Stimulated activated CD8-positive, alpha-beta memory T cell treated with anti-CD3 and anti-CD28 coated beads, Interleukin-15, amount 100 ng/mL, for 48 hours (primary cell): ENCODE measurements around the gene CCDC159.
"Not testable (repeated sequence)": the region's sequence is repeated elsewhere in the genome, so short reads cannot be mapped to it uniquely, and the experiment has no call there.

ENCODE experiments used
- DNase-seq, 2 donors: peaks; one replicate each; pipeline ENCODE4 v3.0.0-alpha.2; 2020; ENCODE audit warnings: low read depth in 2 of 2

The CCDC159 gene

DNA sequence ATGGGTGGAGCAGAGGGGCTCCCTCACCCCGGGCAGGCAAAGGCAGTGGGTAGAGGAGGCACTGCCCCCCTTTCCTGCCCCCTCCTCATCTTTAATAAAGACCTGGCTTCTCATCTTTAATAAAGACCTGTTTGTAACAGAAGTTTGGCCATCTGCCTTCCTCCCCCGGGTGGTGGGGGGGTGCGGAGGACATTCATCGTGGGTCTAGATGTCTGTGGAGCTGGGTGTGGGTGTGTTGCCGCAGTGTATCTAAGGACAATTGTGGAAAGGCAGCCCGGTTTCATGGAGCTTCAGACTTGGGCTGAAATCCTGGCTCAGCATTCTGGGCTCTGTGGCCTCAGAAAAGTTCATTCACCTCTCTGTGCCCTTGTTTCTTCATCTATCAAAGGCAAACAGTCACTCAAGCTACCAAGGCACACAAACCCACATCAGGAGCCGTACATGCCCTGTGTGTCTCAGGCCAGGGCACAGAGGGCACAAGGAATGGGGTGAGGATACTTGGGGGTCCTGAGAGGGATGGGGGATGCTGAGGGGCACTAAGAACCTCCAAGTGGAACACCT lies 19.3 kb downstream of the CCDC159 start:
- DNase-seq: no peak

GRCh38 chr19:11367528-11367927 lies 21.2 kb downstream of the CCDC159 start:
- DNase-seq: no peak

DNA sequence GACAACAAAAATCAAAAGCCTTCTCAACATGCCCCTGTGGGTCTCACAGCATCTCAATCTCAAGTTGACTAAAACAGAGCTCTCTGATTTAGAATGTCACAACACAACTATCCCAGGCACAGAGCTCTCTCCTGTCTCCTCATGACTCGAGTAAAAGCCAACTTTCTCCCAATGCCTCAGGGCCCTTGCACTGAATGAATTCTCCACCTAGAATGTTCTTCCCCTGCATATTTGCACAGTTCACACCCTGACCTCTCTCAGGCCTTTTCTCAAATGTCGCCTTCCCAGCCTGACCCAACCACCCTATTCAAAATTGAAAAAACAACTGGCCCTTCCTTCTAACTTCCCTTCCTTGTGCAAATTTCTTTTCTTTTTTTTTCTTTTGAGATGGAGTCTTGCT lies 24.4 kb downstream of the CCDC159 start:
- DNase-seq: no peak

GRCh38 chr19:11373166-11373884 lies 27.0 kb downstream of the CCDC159 start:
- no peak for DNase-seq

DNA sequence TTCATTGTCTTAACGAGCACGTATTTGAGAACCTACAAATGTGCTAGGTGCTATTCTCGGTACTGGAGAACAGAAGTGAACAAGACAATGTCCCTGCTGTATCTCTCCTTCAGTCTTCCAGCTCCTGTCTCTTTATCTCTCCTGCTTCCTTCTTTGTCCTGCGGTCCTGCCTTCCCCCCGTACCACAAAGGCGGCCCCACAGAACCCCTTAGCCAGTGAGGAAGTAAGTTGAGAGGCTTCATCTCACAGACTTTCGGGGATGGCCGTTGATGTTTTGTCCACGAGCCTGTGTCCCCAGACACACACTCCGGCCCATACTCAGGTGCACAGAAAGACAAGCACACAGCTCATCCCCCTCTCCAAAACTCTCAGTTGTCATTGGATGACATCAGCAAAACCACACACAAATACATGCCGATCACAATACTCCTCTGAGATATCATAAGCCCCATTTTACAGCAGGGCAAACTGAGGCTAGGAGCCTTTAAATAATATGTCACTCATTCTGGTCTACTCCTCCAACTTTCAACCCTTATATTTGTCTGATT lies 27.6 kb downstream of the CCDC159 start:
- no peak for DNase-seq

GRCh38 chr19:11374433-11375142 lies 28.3 kb downstream of the CCDC159 start, which contains the start of gene SWSAP1:
TSS of gene SWSAP1 (plus strand) at chr19:11374666. CDS start at chr19:11374681, 15 bp downstream.
- DNase-seq: peak; percentile 92 to 96

DNA sequence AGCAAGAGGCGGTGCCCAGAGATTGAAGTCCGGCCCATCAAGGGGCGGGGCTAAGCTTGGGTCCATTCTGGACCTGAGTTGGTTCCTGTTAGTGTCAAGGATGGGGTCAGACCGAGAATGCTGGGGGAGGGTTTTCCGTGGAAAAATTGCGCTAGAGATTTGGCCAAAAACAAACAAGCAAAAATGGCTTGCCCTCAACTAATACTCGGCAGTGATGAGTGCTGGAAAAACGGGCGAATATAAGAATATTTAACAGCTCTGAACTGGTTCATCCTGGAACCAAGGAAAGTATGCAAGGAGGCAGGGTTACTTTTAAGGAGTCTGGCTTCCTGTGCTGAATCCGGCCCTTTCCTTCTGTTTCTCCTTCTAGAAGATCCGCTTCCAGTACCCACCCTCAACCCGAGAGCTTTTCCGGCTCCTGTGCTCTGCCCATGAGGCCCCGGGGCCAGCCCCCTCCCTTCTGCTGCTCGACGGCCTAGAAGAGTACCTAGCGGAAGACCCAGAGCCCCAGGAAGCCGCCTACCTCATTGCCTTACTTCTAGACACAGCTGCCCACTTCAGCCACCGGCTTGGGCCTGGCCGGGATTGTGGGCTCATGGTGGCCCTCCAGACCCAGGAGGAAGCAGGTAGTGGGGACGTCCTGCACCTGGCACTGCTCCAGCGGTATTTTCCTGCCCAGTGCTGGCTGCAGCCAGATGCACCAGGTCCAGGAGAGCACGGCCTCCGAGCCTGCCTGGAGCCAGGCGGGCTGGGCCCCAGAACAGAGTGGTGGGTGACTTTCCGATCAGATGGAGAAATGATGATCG lies 29.0 kb downstream of the CCDC159 start:
- peak; percentile 49 to 60 for DNase-seq

- no peak for DNase-seq
Observed at GRCh38 chr19:11377237-11377636, 30.9 kb downstream of the CCDC159 start.

GRCh38 chr19:11377756-11378155 lies 31.4 kb downstream of the CCDC159 start:
- no peak for DNase-seq

GRCh38 chr19:11378319-11379189 lies 32.2 kb downstream of the CCDC159 start:
- DNase-seq: no peak

DNA sequence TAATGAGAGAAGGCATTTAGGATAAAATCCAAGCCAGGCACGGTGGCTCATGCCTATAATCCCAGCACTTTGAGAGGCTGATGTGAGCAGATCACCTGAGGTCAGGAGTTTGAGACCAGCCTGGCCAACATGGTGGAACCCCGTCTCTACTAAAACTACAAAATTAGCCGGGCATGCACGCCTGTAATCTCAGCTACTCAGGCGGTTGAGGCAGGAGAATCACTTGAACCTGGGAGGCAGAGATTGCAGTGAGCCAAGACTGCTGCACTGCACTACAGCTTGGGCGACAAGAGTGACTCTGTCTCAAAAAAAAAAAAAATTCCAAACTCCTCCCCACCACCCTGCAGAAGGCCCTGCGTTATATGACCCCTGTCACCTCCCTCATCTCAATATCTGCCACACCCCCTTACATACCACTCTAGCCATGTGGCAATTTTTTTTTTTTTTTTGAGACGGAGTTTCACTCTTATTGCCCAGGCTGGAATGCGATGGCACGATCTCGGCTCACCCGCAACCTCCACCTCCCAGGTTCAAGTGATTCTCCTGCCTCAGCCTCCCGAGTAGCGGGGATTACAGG lies 33.0 kb downstream of the CCDC159 start:
- DNase-seq: not testable (repeated sequence)

DNA sequence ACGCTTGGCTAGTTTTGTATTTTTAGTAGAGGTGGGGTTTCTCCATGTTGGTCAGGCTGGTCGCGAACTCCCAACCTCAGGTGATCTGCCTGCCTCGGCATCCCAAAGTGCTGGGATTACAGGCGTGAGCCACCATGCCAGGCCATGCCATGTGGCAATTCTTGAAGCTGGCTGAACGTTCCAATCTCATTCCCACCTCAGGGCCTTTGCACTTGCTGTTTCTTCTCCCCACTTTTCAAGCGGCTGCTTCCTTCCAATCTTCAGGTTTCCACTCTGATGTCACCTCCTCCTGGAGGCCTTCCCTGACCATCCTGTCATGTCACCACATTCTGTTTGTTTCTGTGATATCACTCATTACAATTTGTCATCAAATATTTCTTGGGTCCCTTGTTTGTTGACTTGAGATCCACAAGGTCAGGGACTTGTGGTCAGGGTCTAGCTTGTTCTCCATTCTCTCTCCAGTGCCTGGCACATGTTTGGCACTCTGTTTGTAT lies 33.6 kb downstream of the CCDC159 start:
- DNase-seq: no peak

DNA sequence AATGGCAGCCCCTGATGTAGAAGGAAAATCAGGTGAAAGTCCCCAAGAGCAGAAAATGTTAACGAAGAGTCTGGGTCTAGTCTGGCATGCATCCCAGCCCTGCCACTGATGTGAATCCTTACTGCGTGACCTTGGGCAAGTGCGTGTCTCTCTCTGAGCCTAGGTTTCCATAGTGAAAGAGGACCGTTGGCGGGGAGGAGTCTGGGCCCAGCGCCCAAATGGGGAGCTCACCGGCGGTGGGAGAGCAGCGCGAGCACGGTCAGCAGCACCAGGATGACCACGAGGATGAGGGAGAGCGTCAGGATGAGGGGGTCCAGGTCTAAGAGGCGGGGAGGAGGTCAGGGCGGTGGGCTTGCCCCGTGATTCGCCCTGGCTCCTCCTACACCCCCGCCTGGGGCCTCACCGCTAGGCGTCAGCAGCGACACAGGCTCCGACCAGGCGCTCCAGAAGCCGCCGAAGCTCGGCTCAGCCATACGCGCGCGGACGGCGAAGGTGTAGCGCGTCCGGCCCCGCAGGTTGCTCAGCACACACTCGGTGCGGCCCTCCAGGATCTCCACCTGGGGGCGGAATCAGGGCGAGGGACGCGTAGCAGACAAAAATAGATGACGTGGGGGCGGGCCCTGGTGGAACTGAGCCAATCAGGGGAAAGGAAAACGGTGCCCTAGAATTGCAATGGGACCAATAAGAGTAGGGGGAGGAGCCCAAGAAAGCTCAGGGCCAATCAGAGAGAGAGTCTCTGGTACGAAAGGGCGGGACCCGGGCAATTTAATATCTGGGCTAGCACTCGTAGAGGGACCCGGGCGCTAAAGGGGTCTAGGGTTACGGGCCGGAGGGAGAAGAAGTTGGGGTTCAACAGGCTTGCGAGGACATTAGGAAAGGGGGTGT lies 34.6 kb downstream of the CCDC159 start:
- peak; percentile 93 to 95 for DNase-seq

DNA sequence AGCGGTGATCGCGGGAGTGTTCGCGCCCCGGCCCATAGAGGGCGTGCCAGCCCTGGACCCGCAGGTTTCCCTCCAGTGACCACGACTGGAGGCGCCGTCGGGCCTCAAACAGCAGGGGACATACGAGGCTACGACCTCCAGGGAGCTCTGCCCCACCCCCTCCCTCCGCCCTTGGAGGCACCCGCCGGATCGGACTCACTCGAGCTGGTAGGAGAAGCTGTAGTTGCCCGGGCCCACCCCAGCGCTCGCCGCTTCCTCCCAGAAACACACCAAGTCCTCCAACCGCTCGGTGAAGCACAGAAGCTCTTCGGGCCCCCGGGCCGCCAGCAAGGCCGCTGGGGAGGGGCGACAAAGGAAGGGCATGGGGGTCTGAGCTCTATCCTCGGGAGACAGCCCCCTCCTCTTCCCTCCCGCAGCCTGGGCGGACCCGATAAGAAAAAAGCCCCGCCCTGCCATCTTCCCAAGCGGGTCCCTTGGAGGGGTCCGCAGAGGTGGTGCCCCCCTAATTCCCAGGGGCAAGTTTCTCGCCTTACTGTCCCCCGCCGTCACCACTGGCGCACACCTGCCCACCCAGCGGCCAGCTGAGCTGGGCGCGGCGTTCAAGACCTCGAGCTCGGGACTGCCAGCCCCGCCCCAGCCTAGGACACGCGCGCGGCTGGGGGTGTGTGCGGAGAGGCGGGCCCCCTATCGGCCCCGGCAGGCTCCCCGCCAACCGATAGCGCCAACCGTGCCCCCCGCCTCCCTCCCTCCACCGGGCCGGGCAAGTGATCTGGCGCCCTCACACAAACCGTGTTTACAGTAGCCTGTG lies 36.8 kb downstream of the CCDC159 start:
- peak; percentile 23 to 47 for DNase-seq

DNA sequence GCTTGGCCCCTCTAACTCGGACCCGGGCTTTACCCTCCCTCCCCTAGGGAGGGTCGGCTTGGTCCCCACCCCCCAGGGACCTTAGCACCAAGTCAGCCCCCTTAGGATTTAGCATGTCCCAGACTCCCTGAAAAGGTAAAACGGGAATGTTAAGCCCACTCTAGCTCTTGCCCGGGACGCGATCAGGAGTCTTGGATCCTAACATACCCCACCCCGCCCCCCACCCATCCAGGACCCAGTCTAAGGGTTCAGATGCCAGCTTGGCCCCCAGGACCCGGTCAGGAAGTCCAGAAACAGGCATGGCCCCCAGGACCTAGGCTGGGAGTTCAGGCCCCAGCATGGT lies 37.4 kb downstream of the CCDC159 start:
- DNase-seq: no peak

DNA sequence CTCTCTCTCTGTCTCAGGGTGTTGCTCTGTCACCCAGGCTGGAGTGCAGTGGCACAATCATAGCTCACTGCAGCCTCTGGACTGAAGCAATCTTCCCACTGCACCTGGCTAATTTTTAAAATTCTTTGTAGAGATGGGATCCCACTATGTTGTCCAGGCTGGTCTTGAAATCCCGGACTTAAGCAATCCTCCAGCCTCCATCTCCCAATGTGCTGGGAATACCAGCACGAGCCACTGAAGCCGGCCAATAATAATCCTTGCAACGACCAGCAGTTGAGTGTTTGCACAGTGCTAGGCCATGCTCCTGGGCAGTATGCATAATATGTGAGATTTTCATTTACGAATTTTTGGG lies 38.4 kb downstream of the CCDC159 start:
- DNase-seq: no peak

DNA sequence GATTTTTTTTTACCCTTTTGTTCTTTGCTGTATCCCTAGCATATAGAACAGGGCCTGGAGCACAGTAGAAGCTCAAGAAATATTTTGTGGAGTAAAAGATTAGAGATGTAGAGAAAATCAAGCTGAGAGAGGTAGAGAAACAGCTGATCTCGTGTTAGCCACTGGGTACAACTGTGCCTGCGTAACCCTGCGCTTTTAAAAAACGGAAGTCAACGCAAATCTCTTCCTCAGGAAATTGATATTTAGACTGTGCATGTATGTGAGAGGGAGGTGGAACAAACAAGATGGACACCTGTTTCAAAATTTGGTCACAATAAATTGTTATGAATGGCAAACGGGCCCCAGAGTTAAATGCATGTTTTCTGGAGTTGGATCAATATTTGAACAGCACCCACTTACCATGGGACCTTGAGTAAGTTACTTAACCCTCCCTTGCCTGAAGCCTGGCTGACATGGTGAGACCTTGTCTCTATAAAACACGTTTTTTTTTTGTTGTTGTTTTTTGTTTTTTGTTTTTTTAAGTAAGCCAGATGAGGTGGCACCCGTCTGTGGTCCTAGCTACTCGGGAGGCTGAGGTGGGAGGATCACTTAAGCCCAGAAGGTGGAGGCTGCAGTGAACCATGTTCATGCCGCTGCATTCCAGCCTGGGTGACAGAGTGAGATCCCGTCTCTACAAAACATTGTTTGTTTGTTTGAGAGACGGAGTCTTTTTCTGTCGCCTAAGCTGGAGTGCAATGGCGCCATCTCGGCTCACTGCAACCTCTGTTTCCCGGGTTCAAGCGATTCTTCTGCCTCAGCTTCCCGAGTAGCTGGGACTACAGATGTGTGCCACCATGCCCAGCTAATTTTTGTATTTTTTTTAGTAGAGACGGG lies 41.1 kb downstream of the CCDC159 start:
- no peak for DNase-seq

GRCh38 chr19:11390359-11390758 lies 44.0 kb downstream of the CCDC159 start:
- no peak for DNase-seq
